ENCODE measurements around the gene CD200R1L.
"Not testable (repeated sequence)": the region's sequence is repeated elsewhere in the genome, so short reads cannot be mapped to it uniquely, and the experiment has no call there.

CD200R1L gene

GRCh38 chr3:112846764-112847163 lies at the start of gene CD200R1L:
CD200R1L (minus strand) TSS chr3:112846864; CDS start chr3:112829367, 17,497 bp downstream.
- no peak for DNase-seq

GRCh38 chr3:112894258-112894657 lies 47.6 kb upstream of the CD200R1L start:
- DNase-seq: no peak

- DNase-seq: no peak
These were observed 42.7 kb upstream of the CD200R1L start for GRCh38 chr3:112889357-112889756.

GRCh38 chr3:112888381-112889085 lies 41.9 kb upstream of the CD200R1L start:
- DNase-seq: no peak

- DNase-seq: no peak
These were observed 38.1 kb upstream of the CD200R1L start for GRCh38 chr3:112884678-112885290.

- no peak for DNase-seq
These were observed 35.2 kb upstream of the CD200R1L start for GRCh38 chr3:112881891-112882290.

GRCh38 chr3:112875561-112875960 lies 28.9 kb upstream of the CD200R1L start:
- no peak for DNase-seq

GRCh38 chr3:112874725-112875124 lies 28.1 kb upstream of the CD200R1L start:
- no peak for DNase-seq

GRCh38 chr3:112873632-112874031 lies 27.0 kb upstream of the CD200R1L start:
- DNase-seq: no peak

GRCh38 chr3:112871735-112872134 lies 25.1 kb upstream of the CD200R1L start:
- no peak for DNase-seq

GRCh38 chr3:112865757-112866156 lies 19.1 kb upstream of the CD200R1L start:
- DNase-seq: no peak

- DNase-seq: no peak
These were observed 14.2 kb upstream of the CD200R1L start for GRCh38 chr3:112860898-112861297.

GRCh38 chr3:112858410-112859069 lies 11.9 kb upstream of the CD200R1L start:
- no peak for DNase-seq

GRCh38 chr3:112857526-112857925 lies 10.9 kb upstream of the CD200R1L start:
- DNase-seq: no peak

GRCh38 chr3:112856537-112856936 lies 9.9 kb upstream of the CD200R1L start:
- no peak for DNase-seq

- DNase-seq: no peak
These were observed 9.2 kb upstream of the CD200R1L start for GRCh38 chr3:112855883-112856282.

- DNase-seq: not testable (repeated sequence)
These were observed 8.4 kb upstream of the CD200R1L start for GRCh38 chr3:112855074-112855473.

- no peak for DNase-seq
These were observed 1.5 kb upstream of the CD200R1L start for GRCh38 chr3:112848196-112848595.

- no peak for DNase-seq
These were observed 1.0 kb upstream of the CD200R1L start for GRCh38 chr3:112847692-112848091.

- no peak for DNase-seq
These were observed 892 bp downstream of the CD200R1L start for GRCh38 chr3:112845772-112846171.

GRCh38 chr3:112829046-112829445 lies 17.6 kb downstream of the CD200R1L start:
- no peak for DNase-seq

GRCh38 chr3:112822064-112823055 lies 24.3 kb downstream of the CD200R1L start:
- DNase-seq: no peak

- DNase-seq: no peak
These were observed 28.4 kb downstream of the CD200R1L start for GRCh38 chr3:112818289-112818688.
